Hematopoietic multipotent progenitor cell treated with erythropoietin and hydrocortisone succinate and interleukin-3 and kit ligand, for 6 days (in vitro differentiated cells): ENCODE measurements around the gene LENG1.

Experiments used
- DNase-seq: peaks from one replicate; pipeline ENCODE4 v3.0.0-alpha.2; 2015

Gene LENG1

GRCh38 chr19:54162241-54162805 is 2.8 kb upstream of the LENG1 start:
- DNase-seq = peak; percentile 93

GRCh38 chr19:54160854-54161253 is 1.3 kb upstream of the LENG1 start:
- DNase-seq = no peak

GRCh38 chr19:54160182-54160811 is 776 bp upstream of the LENG1 start:
- DNase-seq = peak; percentile 33

GRCh38 chr19:54158812-54159351 is 639 bp downstream of the LENG1 start:
- DNase-seq = peak; percentile 55

- DNase-seq = no peak
Measured at GRCh38 chr19:54156953-54157352, 2.6 kb downstream of the LENG1 start.

- DNase-seq = no peak
Measured at GRCh38 chr19:54156490-54156889, 3.0 kb downstream of the LENG1 start.

- DNase-seq = no peak
Measured at GRCh38 chr19:54155694-54156093, 3.8 kb downstream of the LENG1 start.

- no peak for DNase-seq
Measured at GRCh38 chr19:54154603-54155345, 4.7 kb downstream of the LENG1 start.

GRCh38 chr19:54153731-54154326 is 5.7 kb downstream of the LENG1 start:
- DNase-seq = no peak

- no peak for DNase-seq
Measured at GRCh38 chr19:54152878-54153524, 6.5 kb downstream of the LENG1 start.

GRCh38 chr19:54152267-54152666 is 7.3 kb downstream of the LENG1 start:
- DNase-seq = no peak

- DNase-seq = no peak
Measured at GRCh38 chr19:54151362-54152035, 8.0 kb downstream of the LENG1 start.

- DNase-seq = no peak
Measured at GRCh38 chr19:54149021-54149812, 10.3 kb downstream of the LENG1 start.

GRCh38 chr19:54148158-54148557 is 11.4 kb downstream of the LENG1 start:
- no peak for DNase-seq

GRCh38 chr19:54147676-54148075 is 11.8 kb downstream of the LENG1 start:
- no peak for DNase-seq

GRCh38 chr19:54145541-54146158 is 13.9 kb downstream of the LENG1 start:
- DNase-seq = no peak

GRCh38 chr19:54142166-54142780 is 17.2 kb downstream of the LENG1 start:
- no peak for DNase-seq

- no peak for DNase-seq
Measured at GRCh38 chr19:54141356-54141755, 18.2 kb downstream of the LENG1 start.

- peak; percentile 39 for DNase-seq
Measured at GRCh38 chr19:54138489-54139256, 20.8 kb downstream of the LENG1 start.
